Stimulated activated naive CD8-positive, alpha-beta T cell treated with anti-CD3 and anti-CD28 coated beads, Interleukin-15, amount 100 ng/mL, for 72 hours (primary cell): ENCODE results near the gene FGF12.

Experiments used
- ATAC-seq: fragments of 150-1000 bp; cut with Tn5 transposase; 2 replicates; pipeline ENCODE4 v1.10.0; 2021; ENCODE audit warnings: mild to moderate bottlenecking, moderate library complexity
- DNase-seq, 2 donors: peaks; one replicate each; pipeline ENCODE4 v3.0.0; 2021 to 2022
- H3K27ac Mint-ChIP-seq, 2 donors: one replicate each; pipeline ENCODE4 v1.8.0; 2022; ENCODE audit warnings: mild to moderate bottlenecking in 2 of 2, mixed read lengths in 2 of 2, moderate library complexity in 2 of 2
- H3K27me3 Mint-ChIP-seq: one replicate; pipeline ENCODE4 v1.8.0; 2022; ENCODE audit warnings: mixed read lengths
- H3K4me1 Mint-ChIP-seq: one replicate; pipeline ENCODE4 v1.8.0; 2022; ENCODE audit warnings: mild to moderate bottlenecking, mixed read lengths
- H3K4me3 Mint-ChIP-seq, 2 donors: one replicate each; pipeline ENCODE4 v1.8.0; 2022; ENCODE audit warnings: mild to moderate bottlenecking in 2 of 2, mixed read lengths in 2 of 2, moderate library complexity in 1 of 2
- H3K9me3 Mint-ChIP-seq, 2 donors: one replicate each; pipeline ENCODE4 v1.8.0; 2022; ENCODE audit warnings: mixed read lengths in 2 of 2

The FGF12 gene

DNA sequence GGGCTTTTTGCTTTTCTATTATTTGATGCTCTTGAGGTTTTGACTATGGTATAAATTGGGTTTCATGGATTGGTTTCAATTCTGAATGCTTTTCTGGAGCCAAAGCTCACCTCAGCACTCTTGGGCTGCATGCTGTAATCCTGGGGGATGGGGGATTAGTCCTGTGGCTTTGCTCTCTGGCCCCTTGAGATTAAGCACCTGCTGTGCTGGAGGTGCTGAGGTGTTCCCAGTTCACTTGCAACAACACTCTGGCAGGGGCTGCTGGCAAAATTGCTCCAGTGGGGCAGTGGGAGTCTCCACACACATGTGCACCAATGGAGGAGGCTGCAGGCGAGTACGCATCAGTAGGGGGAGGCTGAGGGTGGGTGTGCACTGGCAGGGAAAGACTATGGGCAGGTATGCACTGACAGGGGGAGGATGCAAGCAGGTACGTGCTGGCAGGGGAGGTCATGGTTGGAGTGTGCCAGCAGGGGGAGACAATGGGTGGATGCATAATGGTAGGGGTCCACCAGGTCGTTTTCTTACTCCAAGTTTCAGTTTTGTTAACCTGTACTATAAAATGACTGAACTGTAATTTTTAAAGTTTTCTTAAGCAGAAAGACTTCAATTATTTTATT, 489.2 kb downstream of the FGF12 start:
- ATAC-seq (no peak), DNase-seq (no peak)
- peaks cover 6 to 8% of the 10 kb centered on the region in 2 donors for H3K9me3 Mint-ChIP-seq
- H3K4me3 Mint-ChIP-seq, result no peak overlapping the region
- H3K4me1 Mint-ChIP-seq, result no peaks in the 10 kb centered on the region
- no peaks in the 10 kb centered on the region for H3K27me3 Mint-ChIP-seq
- no peak overlapping the region for H3K27ac Mint-ChIP-seq

GRCh38 chr3:192229866-192230265, 497.5 kb downstream of the FGF12 start:
- Mint-ChIP-seq H3K4me1 (no peaks in the 10 kb centered on the region), H3K4me3 (no peak overlapping the region), H3K9me3 (peaks cover 6 to 15% of the 10 kb centered on the region in 2 donors), H3K27me3 (no peaks in the 10 kb centered on the region), H3K27ac (no peak overlapping the region)
- DNase-seq, result no peak
- ATAC-seq, result no peak

DNA sequence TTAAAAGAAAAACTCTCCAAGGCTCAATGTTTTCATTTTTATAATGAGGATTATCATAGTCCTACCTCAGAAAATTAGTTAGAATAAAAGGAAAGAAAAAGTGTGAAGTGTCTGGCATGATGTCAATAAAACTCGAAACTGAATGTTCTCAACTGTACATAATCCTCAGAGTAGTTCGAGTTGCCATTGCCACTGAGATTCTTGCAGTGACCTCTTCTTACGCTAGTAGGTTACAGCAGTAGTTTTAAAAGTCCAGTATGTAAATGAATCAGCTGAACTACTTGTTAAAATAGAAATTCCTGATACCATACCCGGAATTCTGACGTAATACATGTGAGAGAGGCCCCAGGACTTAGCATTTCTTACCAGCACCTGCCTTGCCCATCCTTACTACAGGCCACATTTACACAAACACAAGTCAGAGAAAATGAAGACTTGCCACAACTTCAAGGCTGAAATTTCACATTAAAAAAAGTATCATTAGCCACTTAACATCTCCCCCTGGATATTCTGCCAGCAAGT, 502.6 kb downstream of the FGF12 start:
- no peaks in the 10 kb centered on the region for H3K27me3 Mint-ChIP-seq
- DNase-seq (no peak), ATAC-seq (no peak)
- no peak overlapping the region for H3K4me3 Mint-ChIP-seq
- no peak overlapping the region for H3K27ac Mint-ChIP-seq
- peaks cover 0 to 5% of the 10 kb centered on the region in 2 donors for H3K9me3 Mint-ChIP-seq
- no peaks in the 10 kb centered on the region for H3K4me1 Mint-ChIP-seq

DNA sequence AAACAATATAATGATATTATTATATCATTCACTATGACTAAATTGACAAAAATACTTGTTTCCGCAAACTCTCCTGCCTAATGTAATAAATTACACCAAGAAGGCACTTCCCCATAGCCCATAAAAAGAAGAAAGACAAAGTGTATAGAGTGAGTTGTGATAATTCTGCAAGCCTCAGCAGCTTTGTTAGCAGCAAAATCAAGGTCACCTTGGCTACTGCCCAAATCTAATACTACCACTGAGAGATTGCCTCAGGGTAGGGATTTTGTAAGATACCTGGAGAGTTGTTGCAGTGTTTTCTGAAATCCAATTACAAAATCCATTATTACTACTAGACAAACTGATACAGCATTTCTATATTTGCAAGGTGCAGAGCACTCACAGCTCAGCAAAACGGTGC, 503.5 kb downstream of the FGF12 start:
- Mint-ChIP-seq H3K4me3 (no peak overlapping the region), H3K27me3 (no peaks in the 10 kb centered on the region), H3K9me3 (peaks cover 0 to 5% of the 10 kb centered on the region in 2 donors), H3K4me1 (no peaks in the 10 kb centered on the region), H3K27ac (no peak overlapping the region)
- no peak for ATAC-seq
- no peak for DNase-seq

- ATAC-seq (no peak), DNase-seq (no peak)
- Mint-ChIP-seq H3K9me3 (peaks cover 0 to 5% of the 10 kb centered on the region in 2 donors), H3K27me3 (no peaks in the 10 kb centered on the region), H3K4me3 (no peak overlapping the region), H3K27ac (no peak overlapping the region), H3K4me1 (no peaks in the 10 kb centered on the region)
Measured at GRCh38 chr3:192220915-192221314, 506.4 kb downstream of the FGF12 start.

GRCh38 chr3:192219926-192220325, 507.4 kb downstream of the FGF12 start:
- Mint-ChIP-seq H3K27ac (no peak overlapping the region), H3K9me3 (peaks cover 0 to 5% of the 10 kb centered on the region in 2 donors), H3K4me1 (no peaks in the 10 kb centered on the region), H3K27me3 (no peaks in the 10 kb centered on the region), H3K4me3 (no peak overlapping the region)
- ATAC-seq, result no peak
- DNase-seq, result no peak

GRCh38 chr3:192216067-192216466, 511.3 kb downstream of the FGF12 start:
- DNase-seq (no peak), ATAC-seq (no peak)
- H3K27ac Mint-ChIP-seq, result no peak overlapping the region
- peaks cover 4 to 12% of the 10 kb centered on the region in 2 donors for H3K9me3 Mint-ChIP-seq
- H3K4me3 Mint-ChIP-seq, result no peak overlapping the region
- H3K4me1 Mint-ChIP-seq, result no peaks in the 10 kb centered on the region
- H3K27me3 Mint-ChIP-seq, result no peaks in the 10 kb centered on the region

- ATAC-seq (no peak), DNase-seq (no peak)
- Mint-ChIP-seq H3K27ac (no peak overlapping the region), H3K4me1 (no peaks in the 10 kb centered on the region), H3K27me3 (no peaks in the 10 kb centered on the region), H3K9me3 (peaks cover 12 to 13% of the 10 kb centered on the region in 2 donors), H3K4me3 (no peak overlapping the region)
Measured at GRCh38 chr3:192212979-192213378, 514.4 kb downstream of the FGF12 start.

GRCh38 chr3:192212335-192212734, 515.0 kb downstream of the FGF12 start:
- Mint-ChIP-seq H3K9me3 (peaks cover 12 to 13% of the 10 kb centered on the region in 2 donors), H3K27me3 (no peaks in the 10 kb centered on the region), H3K4me3 (no peak overlapping the region), H3K4me1 (no peaks in the 10 kb centered on the region), H3K27ac (no peak overlapping the region)
- no peak for ATAC-seq
- DNase-seq, result no peak

GRCh38 chr3:192207651-192208050, 519.7 kb downstream of the FGF12 start:
- peaks cover 6 to 12% of the 10 kb centered on the region in 2 donors for H3K9me3 Mint-ChIP-seq
- H3K27ac Mint-ChIP-seq, result no peak overlapping the region
- no peaks in the 10 kb centered on the region for H3K27me3 Mint-ChIP-seq
- no peaks in the 10 kb centered on the region for H3K4me1 Mint-ChIP-seq
- DNase-seq (no peak), ATAC-seq (no peak)
- no peak overlapping the region for H3K4me3 Mint-ChIP-seq

- H3K9me3 Mint-ChIP-seq, result peaks cover 6 to 12% of the 10 kb centered on the region in 2 donors
- no peak for DNase-seq
- no peak overlapping the region for H3K4me3 Mint-ChIP-seq
- no peak overlapping the region for H3K27ac Mint-ChIP-seq
- no peaks in the 10 kb centered on the region for H3K4me1 Mint-ChIP-seq
- no peak for ATAC-seq
- H3K27me3 Mint-ChIP-seq, result no peaks in the 10 kb centered on the region
Measured at GRCh38 chr3:192207239-192207638, 520.1 kb downstream of the FGF12 start.

- no peak overlapping the region for H3K4me3 Mint-ChIP-seq
- no peak for ATAC-seq
- H3K4me1 Mint-ChIP-seq, result no peaks in the 10 kb centered on the region
- no peaks in the 10 kb centered on the region for H3K9me3 Mint-ChIP-seq
- no peak overlapping the region for H3K27ac Mint-ChIP-seq
- H3K27me3 Mint-ChIP-seq, result no peaks in the 10 kb centered on the region
- no peak for DNase-seq
Measured at GRCh38 chr3:192194085-192194484, 533.3 kb downstream of the FGF12 start.

DNA sequence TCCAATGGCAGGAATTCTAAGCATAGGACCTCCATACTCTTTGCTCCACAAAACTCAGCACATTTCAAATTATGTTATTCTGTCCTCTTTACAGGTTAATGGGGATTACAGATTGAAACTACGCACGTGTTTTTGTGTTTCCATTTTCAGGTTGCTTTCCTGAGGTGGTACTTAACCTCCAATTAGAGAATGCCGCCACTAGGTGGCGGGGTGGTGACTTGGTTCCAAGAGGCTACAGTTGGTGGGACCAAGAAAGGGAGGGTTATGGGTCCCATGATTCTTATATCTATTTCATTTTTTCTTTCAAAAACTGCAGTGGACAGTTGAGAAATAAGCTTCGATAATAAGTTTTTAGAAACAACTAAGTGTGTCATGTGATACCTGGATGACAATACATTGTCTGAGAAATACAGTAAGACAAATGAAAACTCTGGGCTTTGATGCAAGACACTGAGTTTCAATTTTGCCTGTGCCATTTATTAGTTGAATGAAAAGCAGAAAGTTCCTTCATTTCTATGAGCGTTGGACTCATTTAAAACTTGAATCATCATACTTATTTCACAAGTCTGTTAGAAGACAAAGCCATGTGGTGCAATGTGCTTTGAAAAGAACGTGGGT, 539.0 kb downstream of the FGF12 start:
- H3K9me3 Mint-ChIP-seq, result no peaks in the 10 kb centered on the region
- DNase-seq (peak; percentile 21), ATAC-seq (peak; percentile 49)
- no peaks in the 10 kb centered on the region for H3K27me3 Mint-ChIP-seq
- H3K4me1 Mint-ChIP-seq, result no peaks in the 10 kb centered on the region
- no peak overlapping the region for H3K4me3 Mint-ChIP-seq
- no peak overlapping the region for H3K27ac Mint-ChIP-seq

DNA sequence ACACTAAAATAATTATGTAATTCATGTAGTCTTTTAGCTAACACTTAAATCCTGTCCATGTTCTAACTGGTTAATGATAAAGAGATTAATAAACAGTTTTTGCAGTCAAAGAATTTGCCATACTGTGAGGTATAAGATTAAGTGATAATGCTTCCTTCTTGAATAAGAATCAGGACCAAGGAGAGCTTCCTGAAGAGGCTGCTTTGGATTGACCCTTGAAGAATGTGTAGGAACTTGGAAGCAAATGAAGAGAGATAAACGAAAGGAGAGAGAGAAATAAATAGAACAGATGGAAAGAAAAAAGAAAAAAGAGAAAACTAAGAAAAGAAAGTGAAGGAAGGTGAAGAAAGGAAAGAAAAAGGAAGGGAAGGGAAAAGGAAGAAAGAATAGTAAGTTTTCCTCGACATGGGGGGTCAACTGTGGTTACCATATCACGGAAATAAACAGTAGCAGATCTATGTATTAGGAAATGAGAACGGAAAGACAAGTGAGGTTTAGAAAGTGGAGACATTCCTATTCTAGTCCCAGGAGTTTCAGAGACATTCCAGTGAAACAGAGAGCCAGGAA, 539.8 kb downstream of the FGF12 start:
- ATAC-seq, result no peak

GRCh38 chr3:192186498-192186897, 540.8 kb downstream of the FGF12 start:
- Mint-ChIP-seq H3K4me1 (no peaks in the 10 kb centered on the region), H3K4me3 (no peak overlapping the region), H3K27ac (no peak overlapping the region), H3K9me3 (no peaks in the 10 kb centered on the region), H3K27me3 (no peaks in the 10 kb centered on the region)
- DNase-seq, result no peak
- ATAC-seq, result no peak

More for the DNA sequence above, 539.8 kb downstream of the FGF12 start:
- no peak overlapping the region for H3K27ac Mint-ChIP-seq
- H3K4me1 Mint-ChIP-seq, result no peaks in the 10 kb centered on the region
- no peaks in the 10 kb centered on the region for H3K27me3 Mint-ChIP-seq
- no peaks in the 10 kb centered on the region for H3K9me3 Mint-ChIP-seq
- no peak for DNase-seq
- H3K4me3 Mint-ChIP-seq, result no peak overlapping the region

- no peak overlapping the region for H3K4me3 Mint-ChIP-seq
- DNase-seq (no peak), ATAC-seq (no peak)
- no peaks in the 10 kb centered on the region for H3K4me1 Mint-ChIP-seq
- no peaks in the 10 kb centered on the region for H3K9me3 Mint-ChIP-seq
- H3K27ac Mint-ChIP-seq, result no peak overlapping the region
- no peaks in the 10 kb centered on the region for H3K27me3 Mint-ChIP-seq
Measured at GRCh38 chr3:192186045-192186444, 541.3 kb downstream of the FGF12 start.
